Endometrial microvascular endothelial cells (primary cell): ENCODE measurements around the gene TCTN1. TPM values are rescaled to one million over a fixed set of nuclear protein-coding genes. Genes with fewer than 3 reads are reported as not detected.
"Not testable (repeated sequence)": the region's sequence is repeated elsewhere in the genome, so short reads cannot be mapped to it uniquely, and the experiment has no call there.

Experiments
- in situ Hi-C: cut with HindIII; loops from 2 replicates; pipeline ENCODE4 v1.10.0; 2017; ENCODE audit warnings: low sequenced_read_pairs, low pct_unique_long_range_greater_than_20kb; ENCODE audit errors: inconsistent ontology term
- total RNA-seq: library from RNA; depleted of rRNA; stranded (reverse); fragments of >200 nt; gene quantifications from one replicate; pipeline ENCODE4 v1.2.3, GENCODE V29; 2015; ENCODE audit errors: inconsistent ontology term

Gene TCTN1
- total RNA-seq, 1 donor from 2014 or later: 19.3 TPM

- in situ Hi-C loops: no loop called here
These were observed 13.7 kb downstream of the TCTN1 start for GRCh38 chr12:110627500-110628195.

DNA sequence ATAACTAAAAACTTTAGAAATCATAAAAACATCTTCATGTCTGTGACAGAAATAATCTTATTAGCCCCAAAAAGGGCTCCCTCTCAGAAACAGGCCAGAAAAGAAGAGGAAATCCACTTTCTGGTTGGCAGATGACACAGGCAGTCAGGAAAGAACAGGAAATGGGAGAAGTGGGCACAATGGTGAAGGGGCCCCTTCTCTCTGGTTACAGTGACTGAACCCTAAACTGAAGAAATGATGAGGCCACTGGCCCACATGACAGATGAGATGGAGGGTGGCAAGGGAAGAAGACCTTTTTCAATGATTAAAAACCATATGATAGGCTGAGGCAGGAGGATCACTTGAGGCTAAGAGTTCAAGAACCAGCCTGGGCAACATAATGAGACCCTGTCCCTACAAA is 21.1 kb downstream of the TCTN1 start:
- in situ Hi-C loops: no loop called here

GRCh38 chr12:110636516-110636915 is 22.6 kb downstream of the TCTN1 start:
- in situ Hi-C loops: no loop called here

- in situ Hi-C loops: no loop called here
These were observed 24.0 kb downstream of the TCTN1 start for GRCh38 chr12:110637869-110638441.

DNA sequence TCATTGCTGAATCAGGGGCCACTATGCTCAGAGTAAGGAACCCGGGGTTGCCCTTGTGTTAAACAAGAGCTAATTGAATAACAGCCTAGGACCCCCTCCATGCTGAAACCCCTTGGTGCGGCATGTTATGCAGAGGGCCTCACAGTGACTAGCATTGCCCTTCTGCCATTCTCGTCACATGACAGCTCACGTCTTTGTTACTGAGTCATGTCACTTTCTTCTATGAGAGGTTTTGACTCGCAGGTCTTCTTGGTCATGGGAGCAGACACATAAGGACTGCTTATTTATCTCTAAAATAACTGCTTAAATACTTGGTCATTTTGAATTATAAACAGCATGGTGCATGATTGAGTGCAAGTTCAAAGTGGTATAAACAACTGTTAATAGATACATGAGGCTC is 24.9 kb downstream of the TCTN1 start:
- in situ Hi-C loops: no loop called here

DNA sequence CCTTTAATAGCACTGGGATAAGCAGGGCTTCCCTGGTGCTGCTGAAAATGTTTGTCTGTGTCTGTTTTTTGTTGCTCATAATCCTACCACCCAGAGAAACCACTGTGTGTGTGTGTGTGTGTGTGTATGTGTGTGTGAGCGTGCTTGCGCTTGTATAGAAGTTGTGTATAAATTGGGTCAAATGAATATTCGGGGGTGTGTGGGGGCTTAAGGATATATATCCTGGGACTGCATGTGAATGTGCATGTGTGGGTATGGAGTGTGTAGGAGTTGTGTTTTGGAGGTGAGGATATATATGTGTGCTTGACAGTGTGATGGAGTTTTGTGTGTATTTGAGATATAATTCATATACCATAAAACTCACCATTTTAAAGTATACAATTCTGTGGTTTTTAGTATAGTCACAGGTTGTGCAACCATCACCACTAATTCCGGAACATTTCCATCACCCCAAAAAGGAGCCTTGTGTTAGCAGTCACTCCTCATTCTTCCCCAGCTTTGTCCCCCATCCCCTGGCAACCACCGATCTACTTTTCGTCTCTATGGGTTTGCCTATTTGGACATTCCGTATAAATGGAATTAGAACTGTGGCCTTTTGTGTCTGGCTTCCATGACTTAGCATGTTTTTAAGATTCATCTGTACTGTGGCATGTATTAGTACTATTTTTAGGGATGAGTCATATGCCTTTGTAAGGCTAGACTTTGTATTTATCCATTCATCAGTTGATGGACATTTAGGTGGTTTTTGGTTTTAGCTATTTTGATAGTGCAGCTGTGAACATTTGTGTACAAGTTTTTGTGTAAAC is 25.6 kb downstream of the TCTN1 start:
- in situ Hi-C loops: no loop called here

DNA sequence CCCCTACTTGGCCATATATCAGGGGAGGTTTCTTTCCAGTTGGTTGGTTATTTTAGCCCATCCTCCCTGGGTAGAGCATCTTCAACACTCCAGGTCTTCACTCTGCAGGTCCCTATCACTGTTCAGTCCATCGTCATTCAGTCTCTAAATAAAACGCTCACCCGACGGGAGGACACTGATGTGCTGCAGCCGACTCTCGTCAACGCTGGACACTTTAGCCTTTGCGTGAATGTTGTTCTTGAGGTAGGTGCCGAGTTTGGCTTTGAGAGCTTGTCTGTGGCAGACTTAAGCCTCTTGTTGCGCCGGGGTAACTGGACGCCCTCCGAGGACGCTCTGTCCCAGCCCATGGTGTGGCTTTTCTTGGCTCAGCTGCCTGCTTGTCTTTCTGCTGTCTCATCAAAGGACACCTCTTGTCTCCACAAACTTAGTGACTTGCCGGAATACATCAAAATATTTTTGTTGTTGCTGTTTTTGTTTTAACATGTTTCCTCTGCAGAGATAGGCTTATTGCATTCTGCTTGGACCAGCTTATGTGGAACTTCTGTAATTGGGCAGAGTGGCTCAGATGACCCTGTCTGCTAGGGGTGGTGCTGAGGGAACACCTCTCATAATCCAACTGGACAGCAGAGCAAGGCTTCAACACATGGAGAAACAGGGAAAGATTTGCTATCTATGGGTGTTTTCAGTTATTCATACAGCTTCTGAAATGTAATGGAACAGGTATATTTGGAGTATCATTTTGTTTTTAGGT is 26.5 kb downstream of the TCTN1 start:
- in situ Hi-C loops: no loop called here

DNA sequence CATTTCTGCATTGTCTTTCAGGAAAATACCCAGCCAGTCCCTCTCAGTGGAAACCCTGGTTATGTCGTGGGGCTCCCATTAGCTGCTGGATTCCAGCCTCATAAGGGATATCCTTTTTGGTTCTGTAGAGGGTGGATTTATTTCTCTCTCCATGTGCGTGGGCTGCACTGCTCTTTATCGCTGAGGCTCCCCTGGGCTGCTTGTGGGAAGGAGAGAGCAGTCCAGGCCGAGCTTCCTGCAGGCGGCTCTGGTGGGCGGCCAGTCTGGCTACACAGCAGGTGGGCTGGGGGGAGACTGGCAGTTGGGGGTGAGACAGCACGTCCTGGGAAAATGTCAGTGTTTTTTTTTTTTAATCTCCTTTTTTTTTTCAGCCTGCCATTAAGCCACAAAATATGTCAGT is 27.6 kb downstream of the TCTN1 start:
- in situ Hi-C loops: no loop called here

- in situ Hi-C loops: no loop called here
These were observed 33.7 kb downstream of the TCTN1 start for GRCh38 chr12:110647631-110648040.

DNA sequence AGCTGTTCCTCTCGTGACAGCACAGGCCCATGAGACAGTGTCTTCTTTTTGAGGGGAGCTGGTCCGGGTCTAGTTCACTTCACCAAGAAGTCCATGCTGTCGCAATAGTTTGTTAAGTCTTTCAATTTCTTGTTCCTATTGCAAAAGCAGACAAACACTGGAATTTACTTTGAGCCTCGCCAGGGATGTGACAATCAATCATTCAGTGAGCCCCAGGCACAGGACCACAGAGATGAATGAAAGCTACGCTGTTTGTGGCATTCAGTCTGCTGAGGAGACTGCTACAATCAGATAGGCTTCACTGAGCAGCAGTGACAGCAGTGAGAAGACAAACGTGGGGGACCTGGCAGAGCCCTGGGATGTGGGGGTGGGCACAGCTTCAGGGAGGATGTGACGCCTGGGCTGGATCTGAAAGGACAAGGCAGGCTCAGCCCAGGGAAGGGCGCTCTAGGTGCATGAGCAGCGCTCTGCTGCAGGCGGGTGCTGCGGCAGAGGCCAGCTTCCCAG is 35.5 kb downstream of the TCTN1 start:
- in situ Hi-C loops: no loop called here

DNA sequence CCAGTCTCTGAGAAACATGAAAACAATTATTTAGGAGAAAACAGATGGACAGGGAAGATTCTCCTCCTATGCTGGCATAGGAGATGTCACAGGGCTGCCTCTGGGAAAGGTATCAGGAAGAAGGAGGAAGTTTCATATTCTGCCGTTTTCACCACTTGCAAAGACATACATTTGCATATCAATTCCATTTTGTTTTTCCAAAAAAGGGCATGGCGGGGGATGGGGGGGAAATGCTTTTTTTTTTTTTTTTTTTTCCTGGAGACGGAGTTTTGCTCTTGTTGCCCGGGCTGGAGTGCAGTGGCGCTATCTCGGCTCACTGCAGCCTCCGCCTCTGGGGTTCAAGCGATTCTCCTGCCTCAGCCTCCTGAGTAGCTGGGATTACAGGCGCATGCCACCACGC is 40.3 kb downstream of the TCTN1 start:
- in situ Hi-C loops: not testable (repeated sequence)

DNA sequence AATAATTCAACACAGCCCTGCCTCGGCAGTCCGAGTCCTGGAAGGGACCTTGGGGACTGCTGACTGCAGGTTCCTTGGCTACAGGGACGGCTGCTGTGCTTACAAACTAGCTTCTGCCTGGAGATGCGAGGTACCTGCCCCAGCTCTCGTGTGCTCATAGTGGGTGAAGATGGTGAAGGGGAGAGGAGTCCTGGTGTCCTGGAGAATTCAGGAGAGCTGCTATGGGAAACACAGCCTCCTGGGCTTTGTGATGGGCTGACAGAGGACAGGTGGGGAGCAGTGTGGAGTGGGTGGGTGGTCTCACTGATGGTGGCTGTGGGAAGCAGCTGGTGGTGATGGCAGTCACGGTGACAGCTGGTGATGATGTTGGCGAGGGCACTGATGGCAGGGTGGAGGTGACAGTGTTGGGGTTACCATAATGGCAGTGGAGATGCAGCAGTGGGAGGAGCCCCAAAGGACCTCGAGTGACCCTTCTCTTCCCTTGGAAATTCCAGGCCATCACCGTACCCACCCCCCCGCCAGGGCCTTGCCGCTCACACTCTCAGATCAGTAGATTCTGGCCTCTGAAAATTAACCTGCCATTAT is 42.2 kb downstream of the TCTN1 start:
- in situ Hi-C loops: no loop called here

DNA sequence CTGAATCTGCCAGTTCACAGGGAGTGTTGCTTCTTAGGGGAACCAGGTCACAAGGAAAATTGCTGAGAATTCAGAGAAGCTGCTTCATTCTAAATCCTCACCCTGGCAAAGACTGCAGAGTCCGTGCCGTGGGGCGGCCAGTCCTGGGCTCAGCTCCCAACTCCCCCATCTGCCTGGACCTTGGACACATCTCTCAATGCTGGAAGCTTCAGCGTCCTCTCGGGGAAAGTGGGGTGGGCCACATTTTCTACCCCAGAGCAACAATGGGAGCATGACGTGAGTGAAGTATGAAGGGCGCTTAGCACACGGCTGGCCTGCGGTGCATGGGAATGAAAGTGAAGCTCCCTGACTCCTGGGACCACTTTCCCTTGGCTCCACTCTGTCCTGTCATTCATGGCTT is 43.8 kb downstream of the TCTN1 start:
- in situ Hi-C loops: no loop called here

GRCh38 chr12:110658242-110658641 is 44.3 kb downstream of the TCTN1 start:
- in situ Hi-C loops: no loop called here

- in situ Hi-C loops: no loop called here
These were observed 44.9 kb downstream of the TCTN1 start for GRCh38 chr12:110658878-110659277.

DNA sequence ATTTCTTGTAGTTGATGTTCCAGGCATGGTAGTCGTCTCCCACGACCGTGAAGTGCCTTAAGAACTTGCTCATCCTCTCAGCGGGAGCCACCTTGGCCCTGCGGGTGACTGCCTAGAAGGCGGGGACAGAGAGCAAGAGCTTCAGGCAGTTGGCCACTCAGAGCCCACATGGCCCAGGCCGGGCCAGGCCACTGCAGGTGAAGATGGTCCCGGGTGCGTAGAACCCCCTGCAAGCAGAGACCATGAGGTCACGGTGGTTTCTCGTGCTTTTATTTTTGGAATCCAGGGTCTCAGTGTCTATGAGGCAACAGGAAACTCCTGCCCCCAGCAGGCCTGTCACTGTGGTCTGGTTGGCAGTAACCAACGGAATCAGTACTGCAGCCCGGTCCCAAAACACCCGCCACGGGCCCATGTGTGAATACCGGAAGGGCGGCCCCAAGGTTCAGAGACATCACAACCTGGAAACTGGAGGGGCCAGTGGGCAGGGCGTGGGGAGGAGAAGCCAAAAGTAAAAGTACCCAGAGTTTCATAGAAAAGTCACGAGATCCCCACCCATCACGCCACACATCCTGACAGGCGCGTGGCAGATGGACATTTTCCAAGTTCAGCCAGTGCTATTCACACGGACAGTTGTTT is 47.5 kb downstream of the TCTN1 start:
- in situ Hi-C loops: no loop called here

DNA sequence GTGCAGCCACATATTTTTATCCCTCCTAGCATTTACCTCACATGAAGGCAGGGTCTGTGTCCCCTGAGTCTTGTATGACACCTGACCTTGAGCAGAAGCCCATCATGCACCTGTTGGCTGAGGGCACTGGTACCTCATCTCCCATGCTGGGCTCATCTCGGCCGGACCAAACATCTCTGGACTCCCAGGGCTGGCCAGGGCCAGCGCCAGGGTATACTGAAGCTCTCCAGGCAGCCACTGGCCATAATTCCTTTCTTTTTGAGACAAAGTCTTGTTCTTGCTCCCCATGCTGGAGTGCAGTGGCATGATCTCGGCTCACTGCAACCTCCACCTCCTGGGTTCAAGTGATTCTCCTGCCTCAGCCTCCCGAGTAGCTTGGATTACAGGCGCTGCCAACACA is 53.0 kb downstream of the TCTN1 start:
- in situ Hi-C loops: no loop called here

GRCh38 chr12:110667671-110668070 is 53.7 kb downstream of the TCTN1 start:
- in situ Hi-C loops: no loop called here
